OCI-LY1 (cell line): Measurements from ENCODE around the gene LRFN3.

ENCODE experiments used
- H2AFZ ChIP-seq: fragments of 200-600 bp; sonication (generic), shearing (Covaris generic); 2 replicates; pipeline ENCODE4 v1.6.0; 2014; ENCODE audit warnings: antibody characterized with exemption, mild to moderate bottlenecking, low read length
- H3F3A ChIP-seq: fragments of 200-600 bp; sonication (generic), shearing (Covaris generic); 2 replicates; pipeline ENCODE4 v1.6.0; 2014; ENCODE audit warnings: mild to moderate bottlenecking, antibody characterized with exemption, low read length, moderate library complexity; ENCODE audit not compliant: insufficient read depth
- H3K27ac ChIP-seq: fragments of 200-600 bp; sonication (generic); 2 replicates; pipeline ENCODE4 v1.5.1; 2014; ENCODE audit warnings: low read length, mixed run types, mild to moderate bottlenecking, low read depth; ENCODE audit not compliant: poor library complexity, severe bottlenecking
- H3K27me3 ChIP-seq: fragments of 200-600 bp; sonication (generic); 2 replicates; pipeline ENCODE4 v1.6.0; 2014; ENCODE audit warnings: antibody characterized with exemption, mild to moderate bottlenecking, low read length, moderate library complexity; ENCODE audit not compliant: insufficient read depth
- H3K36me3 ChIP-seq: fragments of 200-600 bp; sonication (generic); 2 replicates; pipeline ENCODE4 v1.6.1; 2014; ENCODE audit warnings: mild to moderate bottlenecking, antibody characterized with exemption, low read length, moderate library complexity, mixed read lengths; ENCODE audit not compliant: insufficient read depth
- H3K4me1 ChIP-seq: fragments of 200-600 bp; sonication (generic); 2 replicates; pipeline ENCODE4 v1.5.1; 2014; ENCODE audit warnings: mild to moderate bottlenecking, low read length, moderate library complexity; ENCODE audit not compliant: insufficient read depth, severe bottlenecking
- H3K4me2 ChIP-seq: fragments of 200-600 bp; sonication (generic), shearing (Covaris generic); 2 replicates; pipeline ENCODE4 v1.6.1; 2014; ENCODE audit warnings: low read length
- H3K4me3 ChIP-seq: fragments of 200-600 bp; sonication (generic); 2 replicates; pipeline ENCODE4 v1.5.1; 2014; ENCODE audit warnings: low read length, low read depth, mild to moderate bottlenecking, mixed read lengths; ENCODE audit not compliant: poor library complexity, severe bottlenecking
- H3K79me2 ChIP-seq: fragments of 200-600 bp; shearing (Covaris generic); 2 replicates; pipeline ENCODE4 v1.6.1; 2016; ENCODE audit warnings: mixed run types, low read length, mixed read lengths; ENCODE audit not compliant: insufficient read depth
- H3K9ac ChIP-seq: fragments of 200-600 bp; sonication (generic), shearing (Covaris generic); 2 replicates; pipeline ENCODE4 v1.6.1; 2014; ENCODE audit warnings: mild to moderate bottlenecking, low read length, mixed read lengths
- H3K9me2 ChIP-seq: fragments of 200-600 bp; sonication (generic), shearing (Covaris generic); 2 replicates; pipeline ENCODE4 v1.6.1; 2014; ENCODE audit warnings: low read depth, mild to moderate bottlenecking, low read length, mixed read lengths
- H3K9me3 ChIP-seq: fragments of 200-600 bp; shearing (Covaris generic); 2 replicates; pipeline ENCODE4 v1.6.1; 2014; ENCODE audit warnings: low read length, mixed read lengths
- H4K20me1 ChIP-seq: fragments of 200-600 bp; sonication (generic), shearing (Covaris generic); 2 replicates; pipeline ENCODE4 v1.6.0; 2016; ENCODE audit warnings: mild to moderate bottlenecking, low read length; ENCODE audit not compliant: insufficient read depth
- EZH2 ChIP-seq: fragments of 200-600 bp; sonication (generic), shearing (Covaris generic); IDR thresholded peaks from 2 replicates; pipeline ENCODE4 v1.8.0; 2017; ENCODE audit warnings: borderline replicate concordance, mixed run types, mild to moderate bottlenecking, antibody characterized with exemption, low read length, moderate library complexity, mixed read lengths
- TF ChIP-seq, protein P1 (sequence below): fragments of 200-600 bp; sonication (generic), shearing (Covaris generic); IDR thresholded peaks from 2 replicates; pipeline ENCODE4 v1.5.1; 2017; ENCODE audit warnings: mild to moderate bottlenecking, antibody characterized with exemption, low read length, moderate library complexity, mixed read lengths

The LRFN3 gene

GRCh38 chr19:35942235-35942634 is 6.1 kb downstream of the LRFN3 start:
- Histone ChIP-seq H3K79me2 (no peaks in the 10 kb centered on the region), H3K9me3 (no peaks in the 10 kb centered on the region), H2AFZ (no peak overlapping the region), H3K4me1 (no peaks in the 10 kb centered on the region), H3K27ac (no peak overlapping the region), H3K4me2 (no peak overlapping the region), H3K9ac (no peak overlapping the region), H3K36me3 (no peaks in the 10 kb centered on the region), H3K9me2 (no peaks in the 10 kb centered on the region), H3K4me3 (no peak overlapping the region), H4K20me1 (no peaks in the 10 kb centered on the region), H3F3A (no peaks in the 10 kb centered on the region), H3K27me3 (no peaks in the 10 kb centered on the region; the same call in 1 of the 2 replicates)
- no peak for TF ChIP-seq EZH2
- TF ChIP-seq, protein P1, sequence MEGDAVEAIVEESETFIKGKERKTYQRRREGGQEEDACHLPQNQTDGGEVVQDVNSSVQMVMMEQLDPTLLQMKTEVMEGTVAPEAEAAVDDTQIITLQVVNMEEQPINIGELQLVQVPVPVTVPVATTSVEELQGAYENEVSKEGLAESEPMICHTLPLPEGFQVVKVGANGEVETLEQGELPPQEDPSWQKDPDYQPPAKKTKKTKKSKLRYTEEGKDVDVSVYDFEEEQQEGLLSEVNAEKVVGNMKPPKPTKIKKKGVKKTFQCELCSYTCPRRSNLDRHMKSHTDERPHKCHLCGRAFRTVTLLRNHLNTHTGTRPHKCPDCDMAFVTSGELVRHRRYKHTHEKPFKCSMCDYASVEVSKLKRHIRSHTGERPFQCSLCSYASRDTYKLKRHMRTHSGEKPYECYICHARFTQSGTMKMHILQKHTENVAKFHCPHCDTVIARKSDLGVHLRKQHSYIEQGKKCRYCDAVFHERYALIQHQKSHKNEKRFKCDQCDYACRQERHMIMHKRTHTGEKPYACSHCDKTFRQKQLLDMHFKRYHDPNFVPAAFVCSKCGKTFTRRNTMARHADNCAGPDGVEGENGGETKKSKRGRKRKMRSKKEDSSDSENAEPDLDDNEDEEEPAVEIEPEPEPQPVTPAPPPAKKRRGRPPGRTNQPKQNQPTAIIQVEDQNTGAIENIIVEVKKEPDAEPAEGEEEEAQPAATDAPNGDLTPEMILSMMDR: no peak

GRCh38 chr19:35943321-35944301 is 7.4 kb downstream of the LRFN3 start:
- no peak overlapping the region for H3K4me2 ChIP-seq
- H2AFZ ChIP-seq: no peak overlapping the region
- H3K9me3 ChIP-seq: no peaks in the 10 kb centered on the region
- no peaks in the 10 kb centered on the region for H3K36me3 ChIP-seq
- no peaks in the 10 kb centered on the region for H3K27me3 ChIP-seq
- no peak overlapping the region for H3K9ac ChIP-seq
- no peak for TF ChIP-seq EZH2
- TF ChIP-seq, protein P1: no peak
- no peaks in the 10 kb centered on the region for H3K79me2 ChIP-seq
- H3K4me1 ChIP-seq: no peaks in the 10 kb centered on the region
- H3F3A ChIP-seq: no peaks in the 10 kb centered on the region
- no peaks in the 10 kb centered on the region for H4K20me1 ChIP-seq
- no peak overlapping the region for H3K27ac ChIP-seq
- no peak overlapping the region for H3K4me3 ChIP-seq
- H3K9me2 ChIP-seq: no peaks in the 10 kb centered on the region

- TF ChIP-seq EZH2: no peak
- TF ChIP-seq, protein P1: no peak
- H3K27ac ChIP-seq: no peak overlapping the region
- H2AFZ ChIP-seq: no peak overlapping the region
- no peaks in the 10 kb centered on the region for H3F3A ChIP-seq
- H3K4me1 ChIP-seq: no peaks in the 10 kb centered on the region
- H3K4me2 ChIP-seq: no peak overlapping the region
- no peaks in the 10 kb centered on the region for H3K27me3 ChIP-seq
- H3K4me3 ChIP-seq: no peak overlapping the region
- H3K36me3 ChIP-seq: no peaks in the 10 kb centered on the region
- H3K9me3 ChIP-seq: no peaks in the 10 kb centered on the region
- H3K9ac ChIP-seq: no peak overlapping the region
- H3K9me2 ChIP-seq: no peaks in the 10 kb centered on the region
- no peaks in the 10 kb centered on the region for H3K79me2 ChIP-seq
- H4K20me1 ChIP-seq: no peaks in the 10 kb centered on the region
Measured at GRCh38 chr19:35944556-35944955, 8.4 kb downstream of the LRFN3 start.
